GM18519 (cell line): ENCODE data around the gene SMARCA5.

ENCODE experiments used
- ATAC-seq: cut with Tn5 transposase; IDR thresholded peaks from one replicate; pipeline ENCODE4 v1.9.1; 2021; ENCODE audit warnings: mild to moderate bottlenecking, moderate library complexity; ENCODE audit not compliant: unreplicated experiment, low FRiP score

SMARCA5 gene

DNA sequence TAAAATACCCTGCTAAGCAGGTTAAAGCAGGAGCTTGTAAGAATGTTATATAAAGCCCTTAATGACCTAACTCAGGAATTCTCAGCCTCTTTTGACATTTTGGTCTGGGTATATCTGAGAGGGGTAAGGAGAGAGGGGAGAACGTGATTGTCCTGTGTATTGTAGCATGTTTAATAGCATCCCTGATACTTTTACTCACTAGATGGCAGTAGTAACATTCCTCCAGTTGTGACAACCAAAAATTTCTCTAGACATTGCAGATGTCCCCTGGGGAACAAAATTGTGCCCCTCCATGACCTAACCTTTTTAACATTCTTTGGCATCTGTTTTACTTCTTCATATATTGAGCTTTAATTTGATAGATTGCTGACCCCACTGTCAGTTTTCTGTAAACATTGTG lies 17.9 kb downstream of the SMARCA5 start:
- no peak for ATAC-seq

DNA sequence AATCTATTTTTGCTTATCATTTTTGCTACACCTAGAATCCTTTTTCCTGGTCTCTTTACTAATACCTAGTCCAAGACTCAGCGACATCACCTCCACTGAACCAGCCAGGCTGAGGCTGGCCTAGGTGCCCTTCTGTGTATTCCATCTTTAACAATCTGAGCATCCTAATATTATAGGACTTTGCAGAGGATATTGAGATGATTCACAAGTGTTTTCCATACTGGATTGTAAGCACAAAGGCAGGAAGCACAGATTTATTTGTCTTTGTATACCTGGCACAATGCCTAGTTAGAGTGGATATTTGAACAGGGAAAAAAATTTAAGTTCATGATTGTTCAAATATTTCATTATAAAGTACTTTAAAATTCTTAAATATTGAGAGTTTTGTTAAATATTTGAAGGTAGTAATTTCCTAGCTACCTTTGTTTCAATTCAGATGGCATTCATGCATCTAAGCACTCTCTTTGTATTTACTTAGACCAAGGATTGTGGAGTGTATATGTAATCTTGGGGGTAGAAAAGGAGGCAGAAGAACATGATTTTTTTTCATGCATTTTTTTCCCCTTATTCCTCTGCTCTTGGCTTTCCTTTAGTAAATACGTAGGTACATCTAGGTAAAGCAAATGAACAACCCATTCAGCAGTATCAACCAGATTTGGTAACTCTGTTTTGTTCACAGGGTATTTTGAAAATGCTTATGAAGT lies 18.4 kb downstream of the SMARCA5 start:
- ATAC-seq, result no peak

DNA sequence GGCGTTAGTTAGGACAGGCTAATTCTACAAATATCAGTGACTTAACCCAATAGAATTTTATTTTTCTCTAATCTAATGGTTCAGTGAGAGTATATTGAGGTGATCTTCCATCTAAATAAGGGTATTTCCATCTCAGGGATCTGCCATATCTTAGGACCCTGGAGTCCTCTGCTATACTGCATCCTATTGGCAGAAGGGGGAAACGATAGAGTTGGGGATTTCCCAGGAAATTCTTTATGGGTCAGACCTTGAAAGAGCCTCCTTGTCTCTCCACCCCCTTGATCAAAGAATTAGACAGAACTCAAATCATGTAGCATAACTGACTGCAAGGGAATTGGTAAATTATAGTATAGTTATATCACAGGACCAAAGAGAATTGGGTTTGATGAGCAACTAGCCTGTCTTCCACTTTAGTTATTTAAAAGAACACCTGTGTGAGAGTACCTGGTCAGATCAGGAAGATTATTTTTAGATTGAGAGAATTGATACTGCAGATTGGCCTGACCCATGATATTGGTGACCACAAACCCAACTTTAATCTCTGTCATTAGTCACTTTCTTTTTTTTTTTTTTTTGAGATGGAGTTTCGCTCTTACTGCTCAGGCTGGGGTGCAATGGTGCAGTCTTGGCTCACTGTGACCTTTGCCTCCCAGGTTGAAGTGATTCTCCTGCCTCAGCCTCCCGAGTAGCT lies 25.6 kb downstream of the SMARCA5 start:
- peak; percentile 47 for ATAC-seq

DNA sequence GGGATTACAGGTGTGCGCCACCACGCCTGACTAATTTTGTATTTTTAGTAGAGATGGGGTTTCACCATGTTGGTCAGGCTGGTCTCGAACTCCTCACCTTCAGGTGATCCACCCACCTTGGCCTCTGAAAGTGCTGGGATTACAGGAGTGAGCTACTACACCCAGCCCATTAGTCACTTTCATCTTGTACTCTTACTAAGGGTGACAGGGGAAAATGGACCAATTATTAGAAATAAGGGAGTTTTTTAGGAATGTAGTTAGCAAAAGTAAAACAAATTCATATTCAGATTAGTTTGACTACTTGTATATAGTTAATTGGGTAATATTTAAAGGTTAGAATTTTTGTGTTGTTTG lies 26.1 kb downstream of the SMARCA5 start:
- ATAC-seq, result no peak

DNA sequence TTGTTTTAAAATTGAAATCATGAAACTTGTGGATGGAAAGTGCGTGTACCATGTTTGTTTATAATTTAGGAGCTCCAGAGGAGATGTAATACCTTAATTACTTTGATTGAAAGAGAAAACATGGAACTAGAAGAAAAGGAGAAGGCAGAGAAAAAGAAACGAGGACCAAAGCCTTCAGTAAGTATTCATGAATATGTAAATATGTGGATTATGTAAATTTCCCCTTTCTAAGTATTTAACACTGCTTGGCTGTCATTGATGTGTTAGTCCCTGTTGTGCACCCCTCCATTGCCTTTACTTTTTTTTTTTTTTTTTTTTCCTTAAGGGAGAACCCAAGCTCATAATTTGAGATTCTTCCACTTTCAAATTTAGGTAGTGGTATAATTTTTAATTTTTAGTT lies 36.4 kb downstream of the SMARCA5 start:
- no peak for ATAC-seq

DNA sequence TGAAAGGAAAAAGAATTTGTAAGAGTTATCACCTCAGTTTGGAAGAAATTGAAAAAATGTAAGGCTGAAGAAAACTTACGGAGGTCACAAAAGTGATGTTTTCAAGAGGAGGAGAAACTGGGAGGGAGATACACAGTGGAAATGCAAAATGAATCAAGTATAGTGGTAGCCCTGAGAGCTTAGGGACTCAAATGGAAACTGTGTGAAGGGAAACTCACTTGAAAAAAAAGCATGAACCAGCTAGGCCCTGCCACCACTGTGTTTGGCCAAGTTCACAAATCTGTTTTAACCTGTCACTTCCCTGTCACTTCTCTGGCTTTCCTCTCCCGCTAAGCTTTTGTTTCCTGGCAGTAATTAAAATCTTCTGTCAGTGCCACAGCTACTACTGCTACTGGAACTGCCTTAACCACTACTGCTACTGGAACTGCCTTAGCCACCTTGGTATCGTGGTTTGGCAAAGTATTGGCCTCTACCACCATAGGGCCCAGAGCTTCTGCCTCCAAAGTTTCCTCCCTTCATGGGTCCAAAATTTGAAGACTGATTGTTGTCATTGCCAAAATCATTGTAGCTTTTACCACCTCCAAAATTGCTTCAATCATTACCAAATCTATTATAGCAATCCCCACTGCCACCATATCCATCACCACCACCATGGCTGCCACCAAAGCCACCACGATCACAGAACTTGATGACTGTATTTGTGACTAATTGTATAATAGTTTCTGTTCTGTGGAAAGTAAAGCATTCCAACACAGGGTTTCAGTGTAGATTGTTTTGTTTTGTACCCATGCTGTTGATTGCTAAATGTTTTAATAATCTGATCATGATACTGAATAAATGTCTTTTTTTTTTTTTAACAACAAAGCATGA lies 41.5 kb downstream of the SMARCA5 start:
- ATAC-seq, result peak; percentile 69

DNA sequence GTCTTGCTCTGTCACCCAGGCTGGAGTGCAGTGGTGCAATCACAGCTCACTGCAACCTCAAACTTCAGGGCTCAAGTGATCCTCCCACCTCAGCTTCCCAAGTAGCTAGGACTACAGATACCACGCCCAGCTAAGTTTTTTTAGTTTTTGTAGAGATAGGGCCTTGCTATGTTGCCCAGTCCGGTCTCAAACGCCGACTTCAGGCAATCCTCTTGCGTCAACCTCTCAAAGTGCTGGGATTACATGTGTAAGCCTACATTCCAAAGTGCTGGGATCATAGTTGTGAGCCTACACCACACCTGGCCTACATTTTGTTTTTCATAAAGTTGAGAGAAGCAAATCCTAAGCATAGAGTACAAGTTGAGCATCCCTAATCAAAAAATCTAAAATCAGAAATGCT lies 42.2 kb downstream of the SMARCA5 start:
- no peak for ATAC-seq

DNA sequence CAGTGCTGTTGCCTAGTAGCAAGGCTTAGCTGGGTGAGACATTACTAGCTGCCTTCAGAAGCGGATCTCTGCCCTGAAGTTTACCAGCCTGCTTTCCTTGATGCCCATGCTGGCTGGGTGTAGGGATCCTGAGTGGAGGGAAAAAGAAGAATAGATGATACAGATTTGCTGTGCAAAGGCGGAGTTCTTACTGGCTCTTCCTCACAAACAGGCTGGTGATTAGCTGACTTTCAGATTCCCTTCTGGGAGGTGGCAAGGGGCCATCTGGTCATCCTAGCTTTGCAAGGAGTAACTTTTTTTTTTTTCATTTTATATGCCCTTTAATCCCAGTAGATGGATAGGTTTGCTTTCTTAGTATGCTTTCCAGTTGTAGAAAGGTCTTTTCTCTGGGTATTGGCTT lies 44.8 kb downstream of the SMARCA5 start:
- ATAC-seq, result no peak

DNA sequence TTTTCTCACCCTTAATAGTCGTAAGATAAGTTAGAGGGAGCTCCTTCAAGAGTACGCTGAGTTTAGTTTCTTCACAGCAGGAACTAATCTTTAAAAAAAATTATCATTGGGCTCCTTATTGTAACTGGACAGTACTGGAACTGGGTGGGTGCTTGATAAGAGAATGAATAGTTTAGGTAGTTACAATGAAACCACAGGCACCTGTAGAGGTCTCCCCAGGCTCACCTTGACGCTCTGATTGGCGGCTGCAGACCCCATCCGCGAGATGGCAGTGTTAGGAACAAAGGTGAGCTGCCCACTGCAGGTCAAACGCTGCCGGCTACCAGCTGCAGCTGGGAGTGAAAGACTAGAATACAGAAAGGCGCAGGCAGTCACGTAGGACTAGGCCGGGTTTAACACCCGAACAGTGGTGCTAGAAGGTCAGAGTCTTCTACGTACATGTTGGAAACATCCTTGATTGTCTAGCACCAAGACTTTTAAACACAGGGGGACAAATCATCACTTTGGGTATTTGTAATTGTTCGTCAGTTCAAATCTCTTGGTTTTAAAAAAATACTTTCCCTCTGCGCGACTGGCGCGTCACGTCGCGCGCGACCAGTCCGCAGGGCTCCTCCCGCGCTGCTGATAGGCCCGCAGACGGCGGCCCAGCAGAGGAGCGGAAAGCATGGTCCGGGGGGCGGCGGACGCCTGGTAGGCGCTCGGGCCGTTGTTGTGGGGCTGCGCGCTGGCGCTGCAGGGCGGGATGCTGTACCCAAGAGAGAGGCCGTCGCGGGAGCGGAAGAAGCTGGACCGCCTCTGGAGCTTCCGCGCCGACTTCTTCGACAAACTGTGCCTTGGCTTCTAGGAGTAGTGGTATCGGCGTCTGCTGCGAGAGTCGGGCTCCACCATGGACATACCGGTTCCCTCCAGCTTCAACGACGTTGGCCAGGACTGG lies 45.6 kb downstream of the SMARCA5 start:
- peak; percentile 76 for ATAC-seq

DNA sequence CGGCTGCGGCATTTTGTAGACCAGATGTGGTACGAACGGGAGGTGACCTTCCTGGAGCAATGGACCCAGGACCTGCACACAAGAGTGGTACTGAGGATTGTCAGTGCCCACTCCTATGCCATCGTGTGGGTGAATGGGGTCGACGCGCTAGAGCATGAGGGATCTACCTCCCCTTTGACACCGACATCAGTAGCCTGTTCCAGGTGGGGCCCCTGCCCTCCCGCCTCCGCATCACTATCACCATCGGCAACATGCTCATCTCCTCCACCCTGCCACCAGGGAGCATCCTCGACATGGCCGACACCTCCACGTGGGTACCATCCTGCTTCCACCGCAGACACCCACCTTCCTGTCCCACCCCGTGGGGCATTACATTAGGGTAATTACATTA lies 46.2 kb downstream of the SMARCA5 start:
- no peak for ATAC-seq

DNA sequence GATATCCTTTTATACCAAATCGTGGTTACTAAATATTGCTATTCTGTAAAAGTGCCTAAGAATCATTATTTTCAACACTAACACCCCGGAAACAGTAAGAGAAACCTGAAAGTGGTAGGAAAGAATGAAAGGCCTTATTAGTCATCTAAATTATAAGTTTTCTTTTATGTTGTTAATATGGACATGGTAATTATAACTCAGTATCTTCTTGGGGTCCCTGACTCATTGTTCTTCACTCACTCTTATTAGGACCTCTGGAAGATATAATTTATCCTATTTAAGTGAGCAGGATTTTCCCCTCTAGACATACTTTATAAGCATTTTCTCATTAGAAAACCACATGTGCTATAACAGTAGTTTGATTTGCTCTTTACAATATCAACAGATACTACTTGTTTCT lies 51.0 kb downstream of the SMARCA5 start:
- no peak for ATAC-seq

DNA sequence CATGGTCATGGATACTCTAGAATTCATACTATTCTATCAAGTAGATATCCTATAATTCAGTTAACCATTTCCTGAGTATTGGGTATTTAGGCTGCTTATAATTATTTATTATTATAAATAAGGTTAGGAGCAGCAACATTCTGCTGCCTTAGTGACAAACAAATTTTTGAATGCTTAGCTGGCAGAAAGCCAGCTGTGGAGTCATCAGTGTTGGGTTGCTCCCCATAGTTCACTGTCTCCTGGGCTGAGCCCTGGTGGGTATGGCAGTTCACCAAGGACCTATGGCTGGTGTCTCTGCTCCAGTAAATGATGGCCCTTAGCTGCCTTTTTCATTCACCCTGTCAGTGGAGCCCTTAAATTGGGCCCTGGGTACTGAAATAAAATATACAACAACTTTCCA lies 61.8 kb downstream of the SMARCA5 start:
- no peak for ATAC-seq

DNA sequence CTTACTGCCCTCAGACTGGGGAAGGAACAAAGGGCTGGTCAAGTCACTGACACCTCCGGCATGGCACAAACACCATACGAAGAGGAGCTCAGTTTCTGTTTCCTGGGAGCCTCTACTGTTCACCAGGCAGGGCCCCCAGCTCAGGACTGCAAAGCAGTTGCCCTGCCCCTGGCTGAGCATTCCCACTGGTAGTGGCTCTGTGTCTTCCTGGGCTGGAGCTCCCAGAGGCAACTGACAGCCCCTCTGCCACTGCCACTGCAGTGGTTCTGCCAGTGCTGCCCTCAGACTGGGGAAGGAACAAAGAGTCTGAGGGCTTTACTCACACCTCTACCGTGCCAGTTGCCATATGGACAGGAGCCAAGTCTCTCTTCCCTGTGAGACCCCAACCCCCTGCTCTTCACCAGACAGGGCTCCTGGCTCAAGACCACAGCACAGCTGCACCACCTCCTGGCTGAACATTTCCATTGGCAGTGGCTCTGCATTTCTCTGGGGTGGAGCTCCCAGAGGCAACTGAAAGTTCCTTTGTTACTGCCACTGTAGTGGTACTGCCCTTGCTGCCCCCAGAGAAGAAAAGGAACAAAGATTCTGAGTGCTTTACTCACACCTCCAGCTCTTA lies 67.9 kb downstream of the SMARCA5 start:
- no peak for ATAC-seq

DNA sequence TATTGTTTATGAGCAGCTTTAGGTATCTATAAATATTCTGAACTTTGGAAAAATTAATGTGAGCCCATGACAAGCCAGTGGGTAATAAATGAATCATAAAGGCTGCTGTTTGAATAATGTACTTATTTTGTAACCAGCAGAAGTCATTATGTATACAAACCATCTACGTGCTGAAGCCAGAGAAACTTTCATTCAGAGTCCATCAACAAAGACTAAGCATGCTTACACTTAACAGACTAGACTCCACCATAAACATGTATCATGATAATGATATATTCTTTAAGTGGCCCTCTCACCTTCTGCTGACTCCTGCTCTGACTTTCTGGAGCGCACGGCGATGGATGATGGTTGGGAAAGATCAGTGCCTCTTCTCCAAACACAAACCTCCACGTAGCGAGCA lies 72.0 kb downstream of the SMARCA5 start:
- ATAC-seq, result no peak

DNA sequence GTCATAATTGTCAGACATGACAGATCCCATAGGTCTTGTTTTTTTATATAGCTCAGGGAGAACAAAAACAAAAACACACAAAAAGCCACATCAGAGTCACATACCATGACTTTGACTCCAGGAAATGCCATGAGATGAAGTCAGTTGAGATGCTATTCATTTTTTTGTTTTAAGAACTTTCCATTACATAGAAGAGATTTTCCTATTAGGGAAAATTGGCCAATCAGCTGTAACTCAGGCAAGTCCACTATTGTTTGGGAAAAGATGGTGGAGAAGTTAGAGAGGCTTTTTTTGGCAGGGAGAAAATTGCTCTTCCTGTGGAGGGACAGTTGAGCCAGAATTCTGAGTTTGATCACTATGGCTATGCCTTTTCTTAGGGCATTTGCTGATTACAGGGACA lies 72.6 kb downstream of the SMARCA5 start:
- no peak for ATAC-seq

DNA sequence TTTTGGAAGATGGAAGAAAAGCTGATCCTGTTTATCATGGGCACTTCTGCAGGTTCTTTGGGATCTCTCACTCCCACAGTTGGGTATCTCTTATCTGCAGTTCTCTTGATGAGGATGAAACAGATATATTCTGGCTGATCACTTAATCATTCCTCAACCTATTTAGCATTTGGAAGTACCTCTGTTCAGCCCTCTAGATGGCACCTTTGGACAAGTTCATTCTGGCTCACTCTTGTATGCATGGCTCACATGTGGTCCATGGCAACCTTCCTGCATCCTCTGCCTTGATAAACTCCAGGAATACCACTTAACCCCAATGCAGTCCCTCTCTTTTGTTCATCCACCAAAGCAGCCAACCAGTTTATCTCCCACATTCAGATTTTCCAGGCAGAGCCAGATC lies 74.2 kb downstream of the SMARCA5 start:
- no peak for ATAC-seq

DNA sequence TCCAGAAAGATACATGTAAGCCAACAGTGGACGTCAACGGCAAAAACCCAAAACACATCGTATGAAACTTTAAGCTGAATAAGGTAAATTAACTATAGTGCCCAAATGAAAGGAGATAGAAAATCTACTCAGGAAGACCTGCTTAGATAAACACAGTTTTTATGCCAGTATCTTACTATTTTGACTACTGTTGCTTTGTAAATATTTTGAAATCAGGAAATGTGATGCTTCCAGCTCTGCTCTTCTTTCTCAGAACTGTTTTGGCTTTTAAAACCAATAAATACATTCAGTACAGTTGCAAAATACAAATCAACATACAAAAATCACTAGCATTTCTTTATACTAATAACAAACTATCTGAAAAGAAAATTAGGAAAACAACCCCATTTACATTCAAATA lies 83.8 kb downstream of the SMARCA5 start:
- ATAC-seq, result no peak

DNA sequence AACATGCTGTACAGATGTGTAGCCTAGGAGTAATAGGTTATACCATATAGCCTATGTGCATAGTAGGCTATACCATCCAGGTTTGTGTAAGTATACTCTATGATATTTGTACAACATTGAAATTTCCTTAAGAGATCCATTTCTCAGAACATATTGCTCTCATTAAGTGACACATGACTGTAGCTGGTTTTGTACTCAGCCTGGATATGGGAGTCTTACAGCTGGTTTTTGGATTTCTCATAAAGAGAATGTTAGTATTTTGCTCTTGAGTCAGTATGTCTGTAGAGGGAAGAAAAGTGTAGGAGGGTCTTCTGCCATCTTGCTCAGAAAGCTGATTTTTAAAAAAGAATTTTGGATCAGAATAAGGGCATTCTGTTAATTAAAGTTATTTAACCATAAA lies 85.3 kb downstream of the SMARCA5 start:
- no peak for ATAC-seq

DNA sequence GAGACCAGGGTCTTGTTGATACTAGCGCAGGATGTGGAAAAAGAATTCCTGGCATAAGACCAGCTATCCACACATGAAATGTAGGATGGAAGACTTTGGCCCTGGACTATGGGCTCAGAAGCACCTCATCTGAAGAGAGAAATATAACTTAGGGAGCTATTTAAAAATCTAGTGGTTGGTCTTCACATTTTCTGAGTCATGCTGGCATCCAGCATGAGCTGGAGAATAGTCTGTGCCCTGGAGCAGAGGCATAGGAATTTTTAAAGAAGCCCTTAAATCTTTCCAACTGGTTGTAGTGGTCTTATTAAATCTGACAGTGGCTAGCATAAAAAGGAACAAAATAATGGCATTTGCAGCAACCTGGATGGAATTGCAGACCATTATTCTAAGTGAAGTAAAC lies 86.3 kb downstream of the SMARCA5 start:
- no peak for ATAC-seq

DNA sequence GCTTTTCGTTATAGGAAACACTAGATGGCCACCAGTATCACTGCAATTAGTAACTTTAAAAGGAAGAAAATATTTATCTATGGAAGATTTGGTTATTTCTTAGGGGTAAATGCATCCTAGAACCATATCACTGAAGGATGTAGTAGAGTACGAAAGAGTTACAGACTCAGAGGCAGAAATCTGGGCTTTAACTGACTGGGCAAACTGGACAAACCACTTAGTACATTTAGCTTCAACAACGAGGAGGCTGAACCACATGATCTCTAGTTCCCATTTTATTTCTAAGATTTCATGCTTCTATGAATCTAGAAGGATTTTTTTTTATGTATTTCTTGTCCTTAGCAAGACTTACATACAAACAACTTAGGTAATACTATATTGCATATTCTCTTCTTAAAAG lies 93.0 kb downstream of the SMARCA5 start:
- no peak for ATAC-seq
